ENCODE results near the gene NADK.

The NADK gene

DNA sequence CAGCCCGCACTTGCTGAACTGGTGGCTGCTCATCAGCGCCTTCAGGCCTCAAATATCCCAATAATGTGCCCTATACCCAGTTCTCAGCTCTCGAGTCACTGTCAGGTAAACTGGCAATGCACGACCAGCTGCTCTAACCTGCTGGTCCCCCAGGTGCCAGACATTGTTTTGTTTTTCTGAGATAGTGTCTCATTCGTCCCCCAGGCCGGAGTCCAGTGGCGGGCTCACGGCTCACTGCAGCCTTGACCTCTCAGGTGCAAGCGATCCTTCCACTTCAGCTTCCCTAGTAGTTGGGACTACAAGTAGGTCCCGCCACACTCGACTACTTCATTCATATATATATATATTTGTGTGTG lies 1.0 kb upstream of the NADK start:
- TF ChIP-seq, protein P1, sequence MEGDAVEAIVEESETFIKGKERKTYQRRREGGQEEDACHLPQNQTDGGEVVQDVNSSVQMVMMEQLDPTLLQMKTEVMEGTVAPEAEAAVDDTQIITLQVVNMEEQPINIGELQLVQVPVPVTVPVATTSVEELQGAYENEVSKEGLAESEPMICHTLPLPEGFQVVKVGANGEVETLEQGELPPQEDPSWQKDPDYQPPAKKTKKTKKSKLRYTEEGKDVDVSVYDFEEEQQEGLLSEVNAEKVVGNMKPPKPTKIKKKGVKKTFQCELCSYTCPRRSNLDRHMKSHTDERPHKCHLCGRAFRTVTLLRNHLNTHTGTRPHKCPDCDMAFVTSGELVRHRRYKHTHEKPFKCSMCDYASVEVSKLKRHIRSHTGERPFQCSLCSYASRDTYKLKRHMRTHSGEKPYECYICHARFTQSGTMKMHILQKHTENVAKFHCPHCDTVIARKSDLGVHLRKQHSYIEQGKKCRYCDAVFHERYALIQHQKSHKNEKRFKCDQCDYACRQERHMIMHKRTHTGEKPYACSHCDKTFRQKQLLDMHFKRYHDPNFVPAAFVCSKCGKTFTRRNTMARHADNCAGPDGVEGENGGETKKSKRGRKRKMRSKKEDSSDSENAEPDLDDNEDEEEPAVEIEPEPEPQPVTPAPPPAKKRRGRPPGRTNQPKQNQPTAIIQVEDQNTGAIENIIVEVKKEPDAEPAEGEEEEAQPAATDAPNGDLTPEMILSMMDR (IDR thresholded peaks at IDR 0.05): no peak

DNA sequence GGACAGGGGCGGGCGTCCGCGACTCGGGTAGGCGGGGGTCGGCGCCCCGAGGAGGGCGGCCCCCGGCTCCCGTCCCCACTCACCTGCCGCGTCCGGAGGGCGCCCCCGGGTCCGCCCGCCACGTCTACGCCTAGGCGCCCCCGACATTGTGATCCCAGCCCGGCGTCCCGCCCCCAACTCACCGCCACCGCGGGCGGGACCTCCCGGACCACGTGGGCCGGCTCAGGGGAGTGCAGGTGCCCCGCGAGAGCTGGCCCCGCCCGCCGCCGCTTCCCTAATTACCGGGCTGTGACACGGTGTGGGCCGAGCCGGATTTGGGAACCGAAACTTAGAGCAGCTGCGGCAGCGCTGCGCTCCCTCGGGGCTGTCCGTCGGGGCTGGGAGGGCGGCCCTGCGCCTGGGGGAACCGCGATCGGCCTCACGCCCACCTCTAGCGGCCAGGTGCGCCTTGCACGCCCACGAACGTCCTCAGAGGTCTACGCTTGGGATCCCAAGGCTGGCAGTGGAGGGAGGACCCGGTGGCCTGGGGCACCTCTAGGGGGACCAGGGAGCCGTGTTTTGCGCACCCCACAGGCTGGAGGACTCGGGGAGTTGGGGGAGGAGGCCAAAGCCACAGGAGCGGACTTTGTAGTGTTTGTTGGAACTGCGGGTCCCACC lies 521 bp upstream of the NADK start:
- TF ChIP-seq, protein P1 (IDR thresholded peaks at IDR 0.05): peak; percentile 23; the same call in 1 of the 2 replicates

DNA sequence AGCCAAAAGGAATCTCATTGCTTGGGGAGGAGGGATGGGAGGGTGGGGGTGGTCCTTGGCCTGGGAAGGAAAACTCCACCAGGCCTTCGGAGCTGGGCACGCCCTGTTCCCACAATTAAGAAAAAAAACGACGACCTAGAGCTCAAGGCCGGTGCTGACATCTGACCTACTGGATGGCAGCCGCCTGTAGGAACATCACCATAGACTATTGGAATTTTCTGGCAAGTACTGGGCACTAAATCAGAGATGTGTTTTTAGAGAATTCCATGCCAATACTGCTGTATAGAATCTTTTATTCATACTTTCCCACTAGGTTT lies 729 bp downstream of the NADK start:
- TF ChIP-seq, protein P1 (IDR thresholded peaks at IDR 0.05): no peak

DNA sequence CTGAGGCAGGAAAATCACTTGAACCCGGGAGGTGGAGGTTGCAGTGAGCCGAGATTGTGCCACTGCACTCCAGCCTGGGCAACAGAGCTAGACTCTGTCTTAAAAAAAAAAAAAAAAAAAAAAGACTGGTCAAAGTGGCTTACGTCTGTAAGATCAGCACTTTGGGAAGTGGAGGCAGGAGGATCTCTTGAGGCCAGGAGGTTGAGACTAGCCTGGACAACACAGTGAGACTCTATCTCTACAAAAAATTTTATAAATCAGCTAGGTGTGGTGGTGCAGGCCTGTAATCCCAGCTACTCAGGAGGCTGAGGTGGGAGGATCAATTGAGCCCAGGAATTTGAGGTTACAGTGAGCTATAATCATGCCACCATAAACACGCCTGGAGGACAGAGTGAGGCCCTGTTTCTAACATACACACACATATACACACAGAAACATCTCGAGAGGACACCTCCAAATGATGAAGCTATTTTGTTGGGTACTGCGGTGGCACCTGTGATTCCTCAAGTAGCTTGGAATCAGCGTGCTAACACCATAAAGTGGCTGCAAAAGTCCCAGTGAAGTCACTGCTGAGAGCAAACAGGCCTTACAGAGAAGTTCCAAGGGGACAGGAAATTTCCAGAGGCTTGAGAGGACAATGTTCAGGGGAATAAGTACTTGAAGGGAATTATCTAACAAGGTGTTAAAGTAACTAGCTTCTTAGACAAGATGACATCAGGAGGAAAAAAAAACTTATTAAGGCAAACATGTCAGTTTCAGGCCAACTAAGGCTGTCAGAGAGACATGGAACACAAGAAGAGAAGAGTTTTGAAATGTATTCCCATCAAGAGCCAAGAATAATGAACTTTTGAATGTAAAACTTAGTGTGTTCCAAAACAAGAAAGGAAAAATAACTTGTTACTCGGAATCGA lies 1.3 kb downstream of the NADK start:
- TF ChIP-seq, protein P1 (IDR thresholded peaks at IDR 0.05): no peak

DNA sequence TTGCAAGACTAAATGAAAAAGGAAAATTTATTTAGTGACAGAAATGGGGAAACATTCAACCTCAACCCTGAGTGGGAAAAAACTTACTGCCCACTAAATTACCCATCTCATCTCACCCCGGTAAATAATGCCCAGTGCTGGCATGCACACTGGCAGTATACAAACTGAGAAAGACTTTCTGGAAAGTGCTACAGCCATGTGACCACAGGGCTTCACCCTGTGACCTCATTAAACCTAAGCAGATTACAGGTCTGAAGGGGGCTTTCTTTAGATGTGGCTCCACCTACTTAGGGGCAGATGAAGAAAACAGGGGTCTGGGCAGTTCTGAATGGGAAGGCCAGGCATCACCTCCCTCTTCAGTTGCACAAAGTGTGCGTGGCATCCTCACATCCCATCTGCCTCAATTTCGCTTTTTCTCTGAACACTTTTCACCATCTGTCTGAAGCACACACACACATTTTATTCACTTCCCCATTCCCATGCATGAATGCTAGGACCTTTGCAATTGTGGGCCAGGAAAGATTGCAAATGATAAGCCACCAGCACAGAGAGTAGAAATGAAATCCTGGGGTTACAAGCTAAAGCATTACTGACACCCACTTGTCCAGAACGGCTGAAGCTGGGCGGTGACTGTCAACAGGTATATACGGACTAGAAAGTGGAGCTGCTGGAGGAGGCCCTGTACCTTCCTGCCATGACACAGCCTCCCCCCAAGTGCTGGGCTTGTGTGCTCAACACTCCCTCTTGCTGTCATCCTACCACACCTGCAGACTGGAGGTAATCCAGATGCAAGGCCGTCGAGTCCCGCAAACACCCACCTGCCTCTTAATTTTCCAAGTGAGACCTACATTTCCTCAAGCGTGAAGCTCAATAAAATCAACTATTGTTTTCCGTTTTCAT lies 2.7 kb downstream of the NADK start:
- TF ChIP-seq, protein P1 (IDR thresholded peaks at IDR 0.05): no peak

DNA sequence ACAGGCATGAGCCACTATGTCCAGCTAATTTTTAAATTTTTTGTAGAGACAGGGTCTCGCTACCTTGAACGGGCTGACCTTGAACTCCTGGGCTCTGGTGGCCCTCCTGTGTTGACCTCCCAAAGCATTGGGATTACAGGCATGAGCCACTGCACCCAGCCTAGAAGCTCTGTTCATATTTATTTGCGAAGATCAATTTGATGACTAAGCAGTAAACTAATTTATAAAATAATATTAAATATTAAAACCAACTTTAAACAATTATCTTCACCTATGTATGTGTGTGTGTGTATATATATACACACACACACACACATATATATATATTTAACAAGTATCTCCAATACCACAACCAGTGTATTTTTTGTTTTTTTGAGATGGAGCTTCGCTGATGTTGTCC lies 4.4 kb downstream of the NADK start:
- TF ChIP-seq, protein P1 (IDR thresholded peaks at IDR 0.05): no peak

DNA sequence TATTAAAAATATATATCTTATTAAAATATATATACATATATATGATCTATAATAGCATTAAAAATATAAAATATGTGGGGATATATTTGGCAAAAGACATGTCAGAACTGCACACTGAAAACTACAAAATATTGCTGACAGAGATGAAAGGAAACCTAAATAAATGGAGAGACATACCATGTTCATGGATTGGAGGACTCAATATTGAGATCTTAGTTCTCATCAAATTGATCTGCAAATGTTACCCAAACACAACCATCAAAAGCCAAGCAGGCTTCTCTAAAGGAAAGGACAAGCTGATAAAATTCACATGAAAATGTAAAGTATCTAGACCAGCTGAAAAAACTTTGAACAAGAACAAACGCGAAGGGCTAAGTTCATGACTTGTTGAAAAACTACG lies 7.2 kb downstream of the NADK start:
- TF ChIP-seq, protein P1 (IDR thresholded peaks at IDR 0.05): no peak
